Anterior cingulate cortex (tissue), 58 donors: ENCODE results near the gene GEN1.

ENCODE experiments used
- DNase-seq, 58 donors: peaks; one replicate each; lab custom pipeline; 2025; lab: John Stamatoyannopoulos, UW

GEN1 gene

GRCh38 chr2:17793803-17794354 lies 39.9 kb downstream of the GEN1 start:
- no peak for DNase-seq

GRCh38 chr2:17795309-17795708 lies 41.4 kb downstream of the GEN1 start:
- DNase-seq, result no peak

- DNase-seq, result no peak
Observed at GRCh38 chr2:17798338-17798737, 44.4 kb downstream of the GEN1 start.

GRCh38 chr2:17799301-17800120 lies 45.6 kb downstream of the GEN1 start:
- DNase-seq, result no peak

GRCh38 chr2:17800219-17800618 lies 46.3 kb downstream of the GEN1 start:
- peak in 11 of 58 donors; percentile 6 to 48 (median 13) for DNase-seq

GRCh38 chr2:17800693-17801458 lies 46.9 kb downstream of the GEN1 start:
- no peak for DNase-seq

- no peak for DNase-seq
Observed at GRCh38 chr2:17803497-17803896, 49.6 kb downstream of the GEN1 start.

- DNase-seq, result no peak
Observed at GRCh38 chr2:17804358-17804757, 50.4 kb downstream of the GEN1 start.

GRCh38 chr2:17805166-17805565 lies 51.2 kb downstream of the GEN1 start:
- no peak for DNase-seq

- DNase-seq, result no peak
Observed at GRCh38 chr2:17805717-17806363, 51.9 kb downstream of the GEN1 start.

GRCh38 chr2:17813010-17813741 lies 59.2 kb downstream of the GEN1 start:
- peak in 1 of 58 donors; percentile 18 for DNase-seq

GRCh38 chr2:17813742-17814473 lies 60.0 kb downstream of the GEN1 start:
- DNase-seq, result peak in 6 of 58 donors; percentile 14 to 27 (median 21)

GRCh38 chr2:17814601-17815000 lies 60.7 kb downstream of the GEN1 start:
- no peak for DNase-seq

GRCh38 chr2:17815468-17816184 lies 61.7 kb downstream of the GEN1 start:
- peak in 1 of 58 donors; percentile 50 for DNase-seq

GRCh38 chr2:17816396-17817245 lies 62.7 kb downstream of the GEN1 start, which contains the start of gene MSGN1:
TSS of gene MSGN1 (plus strand) at chr2:17816460. CDS start at chr2:17816519, 59 bp downstream.
- DNase-seq, result no peak

GRCh38 chr2:17818235-17818815 lies 64.4 kb downstream of the GEN1 start:
- no peak for DNase-seq

GRCh38 chr2:17821080-17821479 lies 67.1 kb downstream of the GEN1 start:
- no peak for DNase-seq
